ENCODE data around the gene URM1.

DNA sequence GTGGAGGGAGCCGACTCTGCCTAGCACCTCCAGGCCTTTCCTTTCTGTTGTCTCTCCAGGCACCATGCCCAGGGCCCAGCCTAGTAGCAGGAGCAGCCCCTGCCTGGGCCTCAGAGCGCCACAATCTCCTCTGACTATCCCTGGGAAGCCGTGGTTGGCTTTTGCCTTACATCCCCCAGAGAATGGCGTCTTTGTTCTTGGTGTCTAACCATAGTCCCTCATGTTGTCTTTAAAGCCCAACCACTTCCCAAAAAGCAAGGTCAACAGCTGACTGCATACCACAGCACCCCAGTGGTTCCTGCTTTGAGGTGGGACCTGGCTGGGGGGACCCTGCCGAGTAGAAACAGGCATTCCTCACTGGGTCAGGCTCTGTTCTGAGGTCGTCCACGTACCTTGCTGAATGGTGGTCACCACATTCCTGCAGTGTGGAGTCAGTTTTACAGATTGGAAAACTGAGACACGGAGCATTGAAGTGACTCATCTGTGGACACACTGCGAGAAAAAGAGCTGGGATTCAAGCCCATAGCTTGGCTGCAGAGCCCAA is 35.7 kb downstream of the URM1 start:
- TF ChIP-seq POLR2AphosphoS5 (IDR thresholded peaks at IDR 0.05; ENCODE audit: low read depth, low read length) (no peak), TAF1 (IDR thresholded peaks at IDR 0.05; ENCODE audit: borderline replicate concordance, insufficient read depth, low read length) (no peak), SIN3A (IDR thresholded peaks at IDR 0.05; ENCODE audit: borderline replicate concordance, insufficient read depth, low read length) (no peak), FOXP2 (optimal IDR thresholded peaks at IDR 0.05; ENCODE audit: borderline replicate concordance, extremely low read depth, extremely low read length, insufficient read depth) (no peak)

Measured in PFSK-1 (cell line).